BE2C (cell line): Measurements from ENCODE around the gene CDH23.

Source experiments
- DNase-seq: peaks from one replicate; pipeline ENCODE4 v3.0.0-alpha.2; 2020
- H3K27me3 ChIP-seq: fragments of 250-450 bp; sonication (Bioruptor Pico); 2 replicates; pipeline ENCODE4 v1.5.1; 2020; ENCODE audit warnings: mild to moderate bottlenecking
- H3K36me3 ChIP-seq: fragments of 250-450 bp; sonication (Bioruptor Pico); 2 replicates; pipeline ENCODE4 v1.5.1; 2020; ENCODE audit warnings: mild to moderate bottlenecking
- H3K4me1 ChIP-seq: fragments of 250-450 bp; sonication (Bioruptor Pico); 2 replicates; pipeline ENCODE4 v1.5.1; 2020
- H3K4me3 ChIP-seq: 2 replicates; pipeline ENCODE4 v1.5.1; 2011; ENCODE audit warnings: low read depth, low read length
- H3K9me3 ChIP-seq: fragments of 250-450 bp; sonication (Bioruptor Pico); 2 replicates; pipeline ENCODE4 v1.5.1; 2020
- CTCF ChIP-seq: IDR thresholded peaks from 2 replicates; pipeline ENCODE4 v1.5.1; 2012; ENCODE audit warnings: mild to moderate bottlenecking, low read depth, low read length

CDH23 gene

GRCh38 chr10:71478813-71479365 lies 82.2 kb downstream of the CDH23 start:
- peaks cover 2% of the 10 kb centered on the region; the same call in 1 of the 2 replicates for H3K4me1 ChIP-seq
- no peaks in the 10 kb centered on the region for H3K9me3 ChIP-seq
- H3K36me3 ChIP-seq = no peaks in the 10 kb centered on the region
- no peak for TF ChIP-seq CTCF
- no peak for DNase-seq
- H3K4me3 ChIP-seq = no peak overlapping the region
- 0 out of 2 replicates have a peak, but pooled peaks cover 2% of the 10 kb centered on the region for H3K27me3 ChIP-seq

DNA sequence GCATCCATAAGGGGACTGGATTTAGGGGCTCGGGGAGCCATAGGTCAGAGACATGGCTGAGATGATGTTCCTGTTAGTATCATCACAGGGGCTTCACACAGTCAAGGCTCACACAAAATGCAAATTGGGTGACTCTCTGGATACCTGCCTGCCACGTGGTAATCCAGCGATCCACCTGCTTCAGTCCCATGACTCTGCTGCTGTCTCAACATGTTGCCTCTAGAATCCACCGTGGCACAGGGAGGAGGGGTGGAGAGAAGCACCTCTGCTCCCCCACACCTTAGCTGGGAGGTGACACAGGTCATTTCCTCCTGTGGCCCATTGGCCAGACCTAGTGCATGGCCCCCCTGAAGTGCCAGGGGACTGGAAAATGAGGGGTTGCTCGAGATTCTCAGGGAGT lies 83.1 kb downstream of the CDH23 start:
- no peak for DNase-seq

DNA sequence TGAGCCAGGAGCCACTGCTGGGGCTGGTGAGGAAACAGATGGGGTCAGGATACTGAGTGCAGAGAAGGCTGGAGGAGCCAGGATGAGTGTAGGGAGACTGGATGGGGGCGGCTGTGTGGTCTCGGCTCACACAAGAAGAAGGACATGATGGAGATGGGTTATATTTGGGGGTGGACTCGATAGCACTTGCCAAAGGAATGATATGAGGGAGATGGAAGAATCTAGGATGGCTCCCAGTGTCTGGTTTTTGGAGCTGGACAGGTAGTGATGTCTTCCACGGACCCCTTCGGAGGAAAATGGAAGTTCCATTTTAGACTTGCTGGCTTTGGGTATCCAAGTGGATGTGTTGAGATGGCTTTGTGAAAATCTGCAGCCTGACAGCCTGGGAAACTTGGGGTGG lies 83.9 kb downstream of the CDH23 start:
- no peak for TF ChIP-seq CTCF
- H3K4me1 ChIP-seq = peaks cover 2% of the 10 kb centered on the region; the same call in 1 of the 2 replicates
- H3K4me3 ChIP-seq = no peak overlapping the region
- peaks cover 3% of the 10 kb centered on the region; the same call in 1 of the 2 replicates for H3K27me3 ChIP-seq
- H3K9me3 ChIP-seq = no peaks in the 10 kb centered on the region
- H3K36me3 ChIP-seq = no peaks in the 10 kb centered on the region
- no peak for DNase-seq

More for the DNA sequence above, 83.1 kb downstream of the CDH23 start:
- no peaks in the 10 kb centered on the region for H3K36me3 ChIP-seq
- TF ChIP-seq CTCF = no peak
- H3K4me1 ChIP-seq = peaks cover 2% of the 10 kb centered on the region; the same call in 1 of the 2 replicates
- H3K4me3 ChIP-seq = no peak overlapping the region
- H3K27me3 ChIP-seq = peaks cover 3% of the 10 kb centered on the region; the same call in 1 of the 2 replicates
- H3K9me3 ChIP-seq = no peaks in the 10 kb centered on the region

DNA sequence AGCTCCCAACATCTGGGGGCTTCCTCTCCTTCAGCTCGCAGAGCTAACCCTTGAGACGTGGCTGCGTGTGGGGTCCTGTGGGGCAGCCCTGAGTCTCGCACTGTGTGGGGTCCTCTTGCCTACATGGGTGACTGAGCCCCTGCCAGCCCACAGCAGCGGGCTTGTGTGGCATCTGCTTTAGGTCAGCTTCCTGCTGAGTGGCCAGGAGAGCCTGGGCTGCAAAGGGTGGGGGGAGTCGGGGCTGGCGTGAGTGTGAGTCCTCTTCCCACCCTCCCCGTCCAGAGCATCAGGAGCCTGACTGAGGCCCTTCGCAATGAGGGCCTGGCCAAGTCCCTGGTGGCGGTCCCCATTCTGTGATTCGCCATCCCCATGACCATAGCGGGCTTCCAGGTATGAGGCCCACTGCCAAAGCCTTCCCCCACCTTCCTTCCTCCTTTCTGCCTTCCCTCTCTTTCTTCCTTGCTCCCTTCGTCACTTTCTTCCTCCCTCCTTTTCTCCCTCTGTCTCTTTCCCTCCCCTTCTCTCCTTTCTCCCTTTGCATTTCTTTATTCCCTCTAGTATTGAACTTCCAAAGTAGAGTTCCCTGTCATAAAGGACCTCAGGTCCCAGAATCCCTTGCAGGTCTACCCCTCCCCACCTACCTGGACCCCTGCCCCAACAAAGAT lies 85.2 kb downstream of the CDH23 start:
- no peaks in the 10 kb centered on the region for H3K9me3 ChIP-seq
- H3K27me3 ChIP-seq = peaks cover 3% of the 10 kb centered on the region; the same call in 1 of the 2 replicates
- no peak overlapping the region for H3K4me3 ChIP-seq
- H3K4me1 ChIP-seq = no peaks in the 10 kb centered on the region
- no peak for DNase-seq
- no peaks in the 10 kb centered on the region for H3K36me3 ChIP-seq
- no peak for TF ChIP-seq CTCF

- Histone ChIP-seq H3K27me3 (peaks cover 3% of the 10 kb centered on the region; the same call in 1 of the 2 replicates), H3K9me3 (no peaks in the 10 kb centered on the region), H3K4me1 (no peaks in the 10 kb centered on the region), H3K36me3 (no peaks in the 10 kb centered on the region), H3K4me3 (no peak overlapping the region)
- no peak for TF ChIP-seq CTCF
- DNase-seq = no peak
Measured at GRCh38 chr10:71482620-71483019, 85.9 kb downstream of the CDH23 start.

- TF ChIP-seq CTCF = no peak
- H3K36me3 ChIP-seq = no peaks in the 10 kb centered on the region
Measured at GRCh38 chr10:71483135-71483534, 86.4 kb downstream of the CDH23 start.

More at GRCh38 chr10:71483135-71483534, 86.4 kb downstream of the CDH23 start:
- Histone ChIP-seq H3K4me3 (no peak overlapping the region), H3K4me1 (no peaks in the 10 kb centered on the region), H3K27me3 (peaks cover 3% of the 10 kb centered on the region; the same call in 1 of the 2 replicates), H3K9me3 (no peaks in the 10 kb centered on the region)
- DNase-seq = no peak
